Activated naive CD4-positive, alpha-beta T cell treated with anti-CD3 and anti-CD28 coated beads, Interleukin-2, amount 50 U/mL, for 72 hours (primary cell): ENCODE results near the gene METTL13. TPM values are rescaled to one million over a fixed set of nuclear protein-coding genes. Genes with fewer than 3 reads are reported as not detected.

Source experiments
- ATAC-seq, 2 donors: fragments of 150-1000 bp; cut with Tn5 transposase; 2 replicates each; pipeline ENCODE4 v1.10.0; 2021; ENCODE audit warnings: mild to moderate bottlenecking in 2 of 2, moderate library complexity in 2 of 2
- DNase-seq, 2 donors: peaks; one replicate each; pipeline ENCODE4 v3.0.0; 2021 to 2022; ENCODE audit warnings: low spot score in 2 of 2
- H3K27ac Mint-ChIP-seq, 2 donors: one replicate each; pipeline ENCODE4 v1.8.0; 2022; ENCODE audit warnings: mild to moderate bottlenecking in 2 of 2, mixed read lengths in 2 of 2
- H3K36me3 Mint-ChIP-seq, 2 donors: one replicate each; pipeline ENCODE4 v1.8.0; 2022; ENCODE audit warnings: mixed read lengths in 2 of 2
- H3K9me3 Mint-ChIP-seq, 2 donors: one replicate each; pipeline ENCODE4 v1.8.0; 2022; ENCODE audit warnings: mixed read lengths in 2 of 2
- total RNA-seq, 2 donors: library from RNA; stranded (reverse); gene quantifications; one replicate each; pipeline ENCODE4 v1.2.3, GENCODE V29; 2022

The METTL13 gene
- total RNA-seq, 2 donors from 2014 or later: 53.0 to 57.4 TPM

DNA sequence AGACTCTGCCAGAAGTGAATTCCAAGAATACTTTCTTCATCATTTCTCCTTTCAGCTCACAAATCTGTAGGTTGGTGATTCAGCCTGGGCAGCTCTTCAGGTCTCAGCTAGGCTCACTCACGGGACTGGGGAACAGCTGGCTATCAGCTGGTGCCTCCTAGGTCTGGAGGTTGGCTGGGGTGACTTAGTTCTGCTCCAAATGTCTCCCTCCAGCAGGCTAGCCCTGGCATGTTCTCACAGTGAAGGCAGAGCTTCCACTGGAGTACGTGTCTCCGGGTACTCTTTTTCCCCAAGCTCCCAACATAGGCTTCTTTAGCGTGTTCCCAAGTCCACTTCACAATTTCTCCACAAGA, 27.1 kb upstream of the METTL13 start:
- ATAC-seq (no peak), DNase-seq (no peak)
- Mint-ChIP-seq H3K27ac (no peak overlapping the region), H3K36me3 (no peaks in the 10 kb centered on the region), H3K9me3 (no peaks in the 10 kb centered on the region)

DNA sequence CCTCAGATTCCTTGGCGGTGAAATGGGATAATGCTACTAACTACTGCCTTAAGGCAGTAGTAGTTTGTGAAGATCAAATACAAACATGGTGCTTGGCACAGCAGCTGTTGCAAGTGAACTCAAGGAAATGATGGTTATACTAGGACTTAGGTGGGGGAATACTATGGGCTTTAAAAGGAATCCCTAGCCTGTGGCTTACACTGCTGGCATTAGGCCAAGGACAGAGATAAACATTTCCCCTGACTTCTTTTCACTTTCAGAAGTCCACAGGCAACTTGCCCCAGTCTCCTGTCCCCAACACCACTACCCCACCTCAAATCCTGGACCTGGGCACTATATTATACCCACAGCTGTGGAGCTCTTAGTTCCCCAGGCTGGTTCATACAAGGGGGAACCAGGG, 26.5 kb upstream of the METTL13 start:
- no peaks in the 10 kb centered on the region for H3K9me3 Mint-ChIP-seq
- DNase-seq: no peak

DNA sequence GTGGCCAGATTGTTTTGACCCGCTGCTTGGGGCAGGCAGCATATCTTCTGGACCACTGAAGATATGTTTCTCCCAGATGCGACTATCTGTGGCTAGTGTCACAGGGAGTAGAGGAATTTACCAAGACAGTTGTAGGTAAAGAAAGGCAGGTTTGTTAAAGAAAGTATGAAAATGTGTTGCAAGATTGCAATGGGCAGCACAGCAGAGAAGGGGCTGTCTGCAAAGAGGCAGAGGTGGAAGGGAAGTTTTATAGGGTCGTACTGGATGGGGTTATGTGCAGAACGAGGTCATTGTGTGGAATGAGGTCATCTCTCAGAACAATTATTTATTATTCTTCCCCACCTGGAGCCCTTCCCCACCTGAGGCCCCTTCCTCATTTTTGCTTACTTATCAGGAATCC, 24.6 kb upstream of the METTL13 start:
- H3K9me3 Mint-ChIP-seq: no peaks in the 10 kb centered on the region
- H3K36me3 Mint-ChIP-seq: no peaks in the 10 kb centered on the region
- DNase-seq: no peak
- no peak overlapping the region for H3K27ac Mint-ChIP-seq
- no peak for ATAC-seq

More for the DNA sequence above, 26.5 kb upstream of the METTL13 start:
- Mint-ChIP-seq H3K36me3 (no peaks in the 10 kb centered on the region), H3K27ac (peak overlapping the region in 1 of 2 donors; percentile 4)
- ATAC-seq: no peak

DNA sequence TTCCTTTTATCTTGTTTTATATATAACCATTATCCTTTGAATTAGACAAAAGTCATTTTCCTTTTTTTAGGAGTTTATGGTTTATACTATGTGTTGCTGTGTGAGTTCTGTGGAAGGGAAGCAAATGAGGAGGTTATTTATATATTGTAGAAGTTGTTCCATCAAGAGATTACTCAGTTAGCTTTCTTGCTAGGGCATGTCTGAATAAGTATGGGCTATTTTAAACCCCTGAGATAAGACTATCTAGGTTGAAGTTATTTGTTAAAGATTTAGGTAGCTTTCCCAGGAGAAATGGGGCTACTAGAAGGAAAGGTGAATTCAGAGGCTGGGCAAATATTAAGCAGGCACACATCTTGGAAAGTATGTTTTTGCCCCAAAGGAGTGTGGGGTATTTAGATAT, 23.4 kb upstream of the METTL13 start:
- ATAC-seq (no peak), DNase-seq (no peak)
- Mint-ChIP-seq H3K36me3 (no peaks in the 10 kb centered on the region), H3K9me3 (no peaks in the 10 kb centered on the region), H3K27ac (no peak overlapping the region)

DNA sequence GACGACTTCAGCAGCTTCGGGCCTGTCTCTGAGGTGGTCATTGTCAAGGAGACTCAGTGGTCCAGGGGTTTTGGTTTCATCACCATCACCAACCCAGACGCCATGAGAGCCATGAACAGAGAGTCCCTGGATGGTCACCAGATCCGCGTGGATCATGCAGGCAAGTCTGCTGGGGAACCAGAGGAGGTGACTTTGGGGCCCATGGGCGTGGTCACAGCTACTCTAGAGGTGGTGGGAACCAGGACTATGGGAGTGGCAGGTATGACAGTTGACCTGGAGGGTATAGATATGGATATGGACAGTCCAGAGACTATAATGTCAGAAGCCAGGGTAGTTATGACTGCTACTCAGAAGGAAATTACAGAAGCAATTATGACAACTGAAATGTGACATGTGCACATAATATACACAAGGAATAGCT, 19.3 kb upstream of the METTL13 start:
- no peak for ATAC-seq
- H3K36me3 Mint-ChIP-seq: no peaks in the 10 kb centered on the region
- no peak for DNase-seq
- no peak overlapping the region for H3K27ac Mint-ChIP-seq
- H3K9me3 Mint-ChIP-seq: no peaks in the 10 kb centered on the region

DNA sequence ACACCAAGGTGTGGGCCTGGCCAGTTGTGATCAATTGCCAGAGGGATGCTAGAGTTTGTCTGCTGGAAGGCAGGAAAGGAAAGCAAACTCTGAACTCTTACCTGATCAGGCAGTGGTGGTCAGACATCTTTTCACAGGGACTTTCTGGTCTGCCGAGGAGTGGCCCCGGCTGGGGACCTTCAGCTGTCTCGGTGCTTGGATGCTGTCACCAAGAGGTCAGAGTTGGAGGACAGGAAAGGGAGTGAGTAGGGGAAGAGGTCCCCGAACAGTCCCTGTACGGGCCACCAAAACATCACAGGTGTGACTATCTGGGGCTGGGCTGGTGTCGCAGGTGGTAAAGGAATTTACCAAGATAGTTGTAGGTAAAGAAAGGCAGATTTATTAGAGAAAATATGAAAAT, 17.7 kb upstream of the METTL13 start:
- H3K9me3 Mint-ChIP-seq: no peaks in the 10 kb centered on the region
- no peaks in the 10 kb centered on the region for H3K36me3 Mint-ChIP-seq
- no peak for ATAC-seq
- no peak for DNase-seq
- H3K27ac Mint-ChIP-seq: no peak overlapping the region

DNA sequence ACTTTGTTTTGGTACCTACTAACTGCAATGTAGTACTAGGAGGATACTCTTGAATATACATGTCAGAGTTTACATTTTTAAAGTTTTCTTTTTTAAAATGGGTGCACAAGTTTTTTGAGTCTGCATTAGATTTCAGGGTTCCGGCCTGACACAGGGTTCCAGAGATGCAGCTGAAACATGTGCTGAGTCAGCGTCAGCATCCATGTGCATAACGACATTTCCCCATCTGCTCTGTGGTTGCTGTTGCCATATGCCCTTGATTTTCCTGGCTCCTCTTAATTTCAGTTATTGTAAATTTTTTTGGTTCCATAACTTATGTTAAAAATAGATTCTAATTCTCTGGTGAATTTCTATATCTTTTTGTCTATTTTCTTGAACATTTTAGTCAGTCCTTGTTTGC, 12.3 kb upstream of the METTL13 start:
- Mint-ChIP-seq H3K9me3 (no peaks in the 10 kb centered on the region), H3K36me3 (no peaks in the 10 kb centered on the region), H3K27ac (no peak overlapping the region)
- ATAC-seq: no peak
- DNase-seq: no peak

DNA sequence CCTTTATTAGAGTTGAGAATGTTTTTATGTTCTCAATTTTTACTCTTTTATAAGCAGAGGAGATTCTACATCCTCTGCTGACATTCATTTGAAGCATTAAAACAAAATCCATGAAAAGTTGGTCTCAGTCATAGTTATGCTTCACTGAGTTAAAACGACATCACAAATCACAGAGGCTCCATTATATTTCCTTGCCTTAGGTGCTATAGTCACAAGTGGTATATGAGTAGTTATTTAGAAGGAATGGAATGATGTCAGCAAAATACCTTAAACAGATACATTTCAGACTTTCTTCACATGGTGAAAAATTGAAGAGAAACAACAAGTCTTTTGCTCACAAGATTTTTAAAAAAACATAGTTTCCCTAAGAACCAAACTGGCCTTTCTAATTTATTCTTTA, 11.7 kb upstream of the METTL13 start:
- Mint-ChIP-seq H3K27ac (no peak overlapping the region), H3K36me3 (no peaks in the 10 kb centered on the region), H3K9me3 (no peaks in the 10 kb centered on the region)
- no peak for ATAC-seq
- DNase-seq: no peak

DNA sequence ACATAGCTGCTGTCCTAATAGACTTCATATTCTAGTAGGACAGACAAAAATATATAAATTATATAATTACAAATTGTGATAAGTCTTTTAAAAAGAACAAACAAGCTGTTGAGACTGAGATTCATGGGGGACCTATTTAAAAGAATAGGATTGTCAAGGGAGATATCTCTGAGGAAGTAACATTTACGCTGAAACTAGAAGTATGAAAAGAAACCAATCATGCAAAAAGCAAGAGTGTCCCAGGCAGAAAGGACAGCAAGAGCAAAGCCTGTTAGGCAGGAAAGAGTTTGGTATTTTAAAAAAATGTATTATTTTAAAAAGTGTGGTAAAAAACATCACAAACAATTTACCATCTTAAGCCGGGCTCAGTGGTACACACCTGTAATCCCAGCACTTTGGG, 9.1 kb upstream of the METTL13 start:
- Mint-ChIP-seq H3K36me3 (no peaks in the 10 kb centered on the region), H3K27ac (no peak overlapping the region), H3K9me3 (no peaks in the 10 kb centered on the region)
- ATAC-seq (no peak), DNase-seq (no peak)

DNA sequence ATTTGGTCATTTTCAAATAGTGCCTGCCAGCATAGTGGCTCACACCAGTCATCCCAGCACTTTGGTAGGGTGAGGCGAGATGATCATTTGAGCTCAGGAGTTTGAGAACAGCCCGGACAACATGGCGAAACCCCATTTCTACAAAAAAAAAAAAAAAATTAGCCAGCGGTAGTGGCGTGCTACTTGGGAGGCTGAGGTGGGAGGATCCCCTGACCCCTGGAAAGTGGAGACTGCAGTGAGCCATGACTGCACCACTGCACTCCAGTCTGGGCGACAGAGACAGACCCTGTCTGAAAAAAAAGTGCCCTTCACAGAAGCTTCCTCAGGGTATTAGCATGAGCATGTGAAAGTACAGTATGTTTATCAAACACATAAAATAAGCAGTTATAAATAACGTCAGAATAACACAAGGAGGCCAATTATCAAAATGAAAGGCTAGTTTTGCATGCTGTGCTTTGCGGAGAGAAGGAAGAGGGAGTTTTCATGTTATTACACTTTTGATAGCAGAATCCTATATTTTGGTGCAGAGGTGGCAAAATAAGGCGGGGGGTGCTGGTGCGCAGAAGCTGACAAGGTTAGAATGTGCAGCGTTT, 781 bp upstream of the METTL13 start:
- no peak for DNase-seq
- no peak for ATAC-seq
- H3K27ac Mint-ChIP-seq: peak overlapping the region; percentile 93 to 100
- peaks cover 28 to 39% of the 10 kb centered on the region in 2 donors for H3K36me3 Mint-ChIP-seq
- H3K9me3 Mint-ChIP-seq: no peaks in the 10 kb centered on the region

DNA sequence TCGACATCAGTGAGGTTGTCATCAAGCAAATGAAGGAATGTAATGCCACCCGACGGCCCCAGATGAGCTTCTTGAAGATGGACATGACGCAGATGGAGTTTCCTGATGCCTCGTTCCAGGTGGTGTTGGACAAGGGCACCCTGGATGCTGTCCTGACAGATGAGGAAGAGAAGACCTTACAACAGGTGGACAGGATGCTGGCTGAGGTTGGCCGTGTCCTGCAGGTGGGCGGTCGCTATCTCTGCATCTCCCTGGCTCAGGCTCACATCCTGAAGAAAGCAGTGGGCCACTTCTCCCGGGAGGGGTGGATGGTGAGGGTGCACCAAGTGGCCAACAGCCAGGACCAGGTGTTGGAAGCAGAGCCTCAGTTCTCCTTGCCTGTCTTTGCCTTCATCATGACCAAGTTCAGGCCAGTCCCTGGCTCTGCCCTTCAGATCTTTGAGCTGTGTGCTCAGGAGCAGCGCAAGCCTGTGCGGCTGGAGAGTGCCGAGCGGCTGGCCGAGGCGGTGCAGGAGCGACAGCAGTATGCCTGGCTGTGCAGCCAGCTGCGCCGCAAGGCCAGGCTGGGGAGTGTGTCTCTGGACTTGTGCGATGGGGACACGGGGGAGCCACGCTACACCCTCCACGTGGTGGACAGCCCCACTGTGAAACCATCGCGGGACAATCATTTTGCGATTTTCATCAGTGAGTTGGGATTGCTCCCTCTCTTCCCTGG, 2.5 kb downstream of the METTL13 start:
- no peak for DNase-seq
- no peak for ATAC-seq
- Mint-ChIP-seq H3K36me3 (peaks cover 50 to 58% of the 10 kb centered on the region in 2 donors), H3K9me3 (no peaks in the 10 kb centered on the region), H3K27ac (peak overlapping the region; percentile 39 to 59)

DNA sequence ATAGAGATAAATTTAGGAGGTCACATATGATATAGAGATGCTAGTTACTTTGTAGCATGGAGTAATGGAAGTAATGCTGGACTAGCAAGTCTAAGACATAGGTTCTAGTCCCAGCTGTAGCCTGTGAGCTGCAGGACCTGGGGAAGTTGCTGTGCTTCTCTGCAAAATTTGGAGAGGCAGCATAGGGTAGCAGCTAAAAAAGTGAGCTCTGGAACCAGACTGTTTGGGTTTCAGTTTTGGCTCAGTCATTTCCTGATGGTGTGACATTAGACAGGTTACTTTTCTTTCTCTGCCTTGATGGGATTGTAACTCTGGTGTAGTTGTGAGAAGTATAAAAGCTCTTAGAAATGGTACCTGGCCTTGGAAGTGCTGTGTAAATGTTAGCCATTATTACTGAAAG, 3.3 kb downstream of the METTL13 start:
- H3K27ac Mint-ChIP-seq: peak overlapping the region; percentile 39 to 59
- peaks cover 50 to 66% of the 10 kb centered on the region in 2 donors for H3K36me3 Mint-ChIP-seq
- no peaks in the 10 kb centered on the region for H3K9me3 Mint-ChIP-seq
- DNase-seq: no peak
- ATAC-seq: no peak

DNA sequence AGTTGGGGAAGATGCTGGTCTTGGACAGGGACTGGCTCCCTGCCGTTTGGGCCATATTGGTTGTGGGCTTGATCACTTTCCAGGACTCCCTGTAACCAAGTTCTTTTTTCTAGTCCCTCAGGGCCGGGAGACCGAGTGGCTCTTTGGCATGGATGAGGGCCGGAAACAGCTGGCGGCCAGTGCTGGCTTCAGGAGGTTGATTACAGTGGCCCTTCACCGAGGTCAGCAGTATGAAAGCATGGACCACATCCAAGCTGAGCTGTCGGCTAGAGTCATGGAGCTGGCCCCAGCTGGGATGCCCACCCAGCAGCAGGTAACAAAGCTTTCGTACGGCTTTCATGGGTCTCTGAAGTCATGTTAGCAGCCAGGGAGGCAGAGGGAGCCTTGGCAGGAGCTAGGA, 4.3 kb downstream of the METTL13 start:
- DNase-seq (no peak), ATAC-seq (no peak)
- H3K36me3 Mint-ChIP-seq: peaks cover 57 to 73% of the 10 kb centered on the region in 2 donors
- peak overlapping the region; percentile 36 to 59 for H3K27ac Mint-ChIP-seq
- H3K9me3 Mint-ChIP-seq: no peaks in the 10 kb centered on the region

DNA sequence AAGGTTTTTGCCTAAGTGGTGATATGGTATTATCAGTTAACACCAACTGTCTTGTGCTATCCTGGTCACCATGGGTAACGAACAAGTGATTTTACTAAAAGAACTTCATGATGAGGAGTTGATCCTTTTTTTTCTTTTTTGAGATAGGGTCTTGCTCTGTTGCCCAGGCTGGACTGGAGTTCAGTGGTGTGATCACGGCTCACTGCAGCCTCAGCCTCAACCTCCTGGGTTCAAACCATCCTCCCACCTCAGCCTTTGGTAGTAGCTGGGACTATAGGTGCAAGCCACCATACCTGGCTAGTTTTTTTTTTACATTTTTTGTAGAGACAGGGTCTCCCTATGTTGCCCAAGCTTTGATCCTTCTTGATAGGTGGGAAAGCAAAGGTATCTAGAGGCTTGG, 5.1 kb downstream of the METTL13 start:
- H3K36me3 Mint-ChIP-seq: peaks cover 59 to 77% of the 10 kb centered on the region in 2 donors
- H3K27ac Mint-ChIP-seq: peak overlapping the region; percentile 59 to 72
- no peak for DNase-seq
- no peak for ATAC-seq
- H3K9me3 Mint-ChIP-seq: no peaks in the 10 kb centered on the region

DNA sequence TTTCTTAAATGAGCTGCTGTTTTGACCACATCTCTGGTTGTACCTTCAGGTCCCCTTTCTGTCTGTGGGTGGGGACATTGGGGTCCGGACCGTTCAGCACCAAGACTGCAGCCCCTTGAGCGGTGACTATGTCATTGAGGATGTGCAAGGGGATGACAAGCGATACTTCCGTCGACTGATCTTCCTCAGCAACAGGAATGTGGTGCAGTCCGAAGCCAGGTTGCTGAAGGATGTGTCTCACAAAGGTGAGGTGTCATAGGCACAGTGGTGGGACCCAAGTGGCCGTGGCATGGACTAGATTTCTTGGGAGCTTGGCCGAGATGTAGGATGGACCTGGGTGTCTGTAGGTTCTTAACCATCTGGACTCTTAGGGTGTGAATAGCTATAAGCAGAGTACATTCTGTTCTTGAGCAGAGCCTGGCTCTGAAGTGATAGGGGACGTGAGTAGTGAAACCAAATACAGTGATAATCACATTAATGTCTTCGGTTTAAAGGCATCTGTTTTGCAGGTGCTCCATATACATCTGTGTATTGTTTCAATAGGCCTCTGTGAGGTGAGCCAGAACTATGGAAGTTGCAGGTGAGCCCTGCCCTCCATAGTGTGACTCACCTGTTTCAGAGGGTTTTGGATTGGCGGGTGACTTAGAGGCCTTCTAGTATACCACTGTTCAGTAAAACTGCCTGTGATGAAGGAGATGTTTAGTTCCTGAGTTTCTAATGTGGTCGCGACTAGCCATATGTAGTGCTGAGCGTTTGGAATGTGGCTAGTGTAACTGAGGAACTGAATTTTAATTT, 6.4 kb downstream of the METTL13 start:
- Mint-ChIP-seq H3K9me3 (no peaks in the 10 kb centered on the region), H3K27ac (peak overlapping the region; percentile 59 to 84), H3K36me3 (peaks cover 55 to 76% of the 10 kb centered on the region in 2 donors)
- DNase-seq: no peak
- peak in 1 of 2 donors; percentile 33 for ATAC-seq

DNA sequence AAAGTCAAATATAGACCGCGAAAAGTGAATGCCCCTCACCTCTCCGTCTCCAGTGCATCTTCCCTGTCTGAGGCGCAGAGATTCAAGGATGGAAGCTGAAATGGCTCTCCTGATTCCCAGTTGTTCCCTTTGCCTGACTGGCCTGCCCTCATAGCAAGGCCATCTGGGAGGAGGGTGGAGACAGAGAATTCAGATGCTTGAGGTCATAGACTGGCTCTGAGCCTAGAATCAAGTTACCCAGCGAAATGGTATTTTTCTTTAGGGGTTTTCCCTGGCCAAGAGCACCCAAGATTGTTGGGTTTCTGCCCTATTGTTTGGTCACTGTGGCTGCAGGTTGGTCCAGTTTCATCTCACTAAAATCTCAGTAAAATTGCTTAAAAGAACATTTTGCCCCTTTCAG, 7.2 kb downstream of the METTL13 start:
- Mint-ChIP-seq H3K9me3 (no peaks in the 10 kb centered on the region), H3K27ac (no peak overlapping the region), H3K36me3 (peaks cover 49 to 73% of the 10 kb centered on the region in 2 donors)
- DNase-seq (no peak), ATAC-seq (peak in 1 of 2 donors; percentile 34)

DNA sequence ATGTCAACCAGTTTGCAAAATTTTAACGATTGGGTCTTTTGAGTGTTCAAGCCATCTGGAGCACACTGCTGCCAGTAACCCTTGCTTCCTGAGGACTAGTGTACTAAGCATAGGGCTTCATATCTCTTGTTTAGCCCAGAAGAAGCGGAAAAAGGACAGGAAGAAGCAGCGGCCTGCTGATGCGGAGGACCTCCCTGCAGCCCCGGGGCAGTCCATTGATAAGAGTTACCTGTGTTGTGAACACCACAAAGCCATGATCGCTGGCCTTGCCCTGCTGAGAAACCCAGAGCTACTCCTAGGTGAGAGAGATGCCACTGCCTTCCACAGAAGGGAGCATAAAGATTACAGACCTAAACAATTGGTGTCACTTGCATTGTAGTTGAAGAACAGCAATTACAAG, 8.9 kb downstream of the METTL13 start:
- H3K9me3 Mint-ChIP-seq: peaks cover 3 to 4% of the 10 kb centered on the region in 2 donors
- no peak for DNase-seq
- H3K27ac Mint-ChIP-seq: peak overlapping the region in 1 of 2 donors; percentile 50
- H3K36me3 Mint-ChIP-seq: peaks cover 49 to 88% of the 10 kb centered on the region in 2 donors
- ATAC-seq: no peak
